HG03571 (cell line): Measurements from ENCODE around the gene DCDC1.

Source experiments
- ATAC-seq: cut with Tn5 transposase; IDR thresholded peaks from one replicate; pipeline ENCODE4 v1.9.1; 2021; ENCODE audit not compliant: unreplicated experiment

The DCDC1 gene

DNA sequence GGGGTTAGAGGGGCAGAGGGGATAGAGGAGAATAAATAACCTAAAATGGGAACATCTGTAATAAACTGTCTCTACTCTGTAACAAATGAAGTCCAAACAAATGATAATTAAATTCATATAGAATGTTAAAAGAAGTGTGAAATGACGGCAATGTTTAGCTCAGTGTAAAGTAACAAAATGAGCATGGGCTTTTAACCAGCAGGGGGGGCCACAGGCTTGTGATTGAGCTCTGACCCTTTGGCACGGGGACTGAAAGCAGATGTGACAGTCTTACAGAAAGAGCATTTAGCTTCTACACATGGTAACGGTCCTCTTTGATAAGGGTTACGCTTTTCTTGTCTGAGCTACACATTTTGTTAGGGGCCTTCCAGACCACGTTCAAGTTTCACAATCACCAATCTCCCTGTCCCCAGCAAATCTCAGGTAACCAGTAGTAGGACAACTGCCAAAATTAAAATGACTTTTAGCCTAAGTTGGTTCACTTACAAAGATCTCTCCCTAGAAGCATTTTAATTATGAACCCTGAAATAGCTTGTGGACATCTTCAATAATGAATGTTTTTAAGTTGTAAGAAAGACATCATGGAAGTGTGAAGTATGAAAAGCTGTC, 262.5 kb downstream of the DCDC1 start:
- peak; percentile 84 for ATAC-seq

DNA sequence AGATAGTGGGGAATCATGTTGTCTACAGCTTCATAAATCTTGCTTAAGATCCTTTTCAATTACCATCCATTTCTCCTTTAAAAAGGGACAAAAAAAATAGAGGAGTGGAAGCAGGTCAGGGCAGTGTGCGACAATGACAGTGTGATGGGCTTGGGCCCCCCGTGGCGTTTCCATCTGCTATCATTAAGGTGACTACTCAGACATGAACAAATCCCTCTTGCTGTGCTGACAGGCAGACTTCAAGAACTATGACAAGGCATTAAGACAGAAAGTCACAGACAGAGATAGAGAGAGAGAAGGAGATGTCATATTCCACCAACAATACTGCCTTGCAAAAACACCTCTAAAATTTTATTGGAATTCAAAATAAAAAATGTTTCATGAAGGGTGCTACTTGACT, 263.2 kb downstream of the DCDC1 start:
- no peak for ATAC-seq

DNA sequence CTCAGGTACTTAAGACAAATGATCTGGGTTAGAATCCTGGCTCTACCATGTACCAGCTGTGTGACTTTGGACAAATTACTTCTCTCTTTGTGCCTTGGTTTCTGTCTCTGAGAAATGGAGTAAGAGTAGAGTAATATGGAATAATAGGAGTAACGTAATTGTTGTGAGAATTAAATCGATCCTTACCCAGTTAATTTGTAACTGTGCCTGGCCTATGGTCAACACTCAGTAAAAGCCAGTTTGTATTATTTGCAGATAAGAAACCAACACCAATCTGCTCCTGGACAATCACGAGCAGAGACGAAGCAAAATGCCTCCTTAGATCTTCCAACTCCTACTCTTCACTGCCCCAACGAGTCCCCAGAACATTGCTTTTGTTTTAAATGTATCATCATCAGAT, 266.7 kb downstream of the DCDC1 start:
- ATAC-seq, result no peak

DNA sequence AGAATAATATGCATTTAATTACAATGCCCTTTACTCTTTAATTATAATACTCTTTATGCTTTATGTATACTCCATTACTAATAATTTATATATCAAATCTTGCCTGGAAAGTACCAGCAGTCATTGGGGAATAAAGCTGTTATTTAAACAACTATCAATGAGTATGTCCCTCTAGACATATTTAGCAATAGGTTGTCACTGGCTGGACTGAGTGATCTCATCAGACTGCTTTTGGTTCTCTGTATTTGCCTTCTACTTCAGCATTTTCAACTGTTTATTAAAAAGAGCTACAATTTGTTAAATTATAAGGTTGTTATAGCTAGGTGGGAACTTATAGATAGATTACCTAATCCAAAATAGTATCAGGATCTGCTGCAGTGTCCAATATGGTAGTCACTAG, 267.2 kb downstream of the DCDC1 start:
- no peak for ATAC-seq

DNA sequence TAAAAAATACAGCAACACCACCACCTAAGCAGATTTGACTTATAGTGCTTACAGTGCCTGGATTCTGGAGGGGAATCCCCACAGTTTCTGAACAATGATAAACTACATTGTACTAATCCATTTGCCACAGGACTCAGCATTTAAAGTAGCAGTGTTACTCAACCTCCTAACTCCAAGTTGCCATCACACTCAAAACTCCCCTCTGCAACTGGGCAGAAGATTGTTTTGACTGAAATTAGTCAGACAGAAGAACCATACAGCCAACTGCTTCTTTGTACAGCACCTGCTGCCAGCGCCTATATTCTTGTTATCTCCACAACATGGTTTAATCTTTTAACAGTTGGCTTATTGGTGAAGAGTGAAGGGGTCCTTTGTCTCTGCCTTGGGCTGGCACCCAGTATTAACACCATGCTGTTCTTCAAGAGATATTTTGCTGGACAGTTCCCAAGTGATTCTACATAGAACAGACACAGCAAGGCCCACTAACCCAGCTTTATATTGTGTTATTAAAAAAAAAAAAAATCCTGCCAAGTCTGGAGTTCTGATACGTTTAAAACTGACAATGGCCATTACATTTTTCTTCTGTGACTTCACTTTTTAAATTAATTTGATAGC, 273.2 kb downstream of the DCDC1 start:
- no peak for ATAC-seq

DNA sequence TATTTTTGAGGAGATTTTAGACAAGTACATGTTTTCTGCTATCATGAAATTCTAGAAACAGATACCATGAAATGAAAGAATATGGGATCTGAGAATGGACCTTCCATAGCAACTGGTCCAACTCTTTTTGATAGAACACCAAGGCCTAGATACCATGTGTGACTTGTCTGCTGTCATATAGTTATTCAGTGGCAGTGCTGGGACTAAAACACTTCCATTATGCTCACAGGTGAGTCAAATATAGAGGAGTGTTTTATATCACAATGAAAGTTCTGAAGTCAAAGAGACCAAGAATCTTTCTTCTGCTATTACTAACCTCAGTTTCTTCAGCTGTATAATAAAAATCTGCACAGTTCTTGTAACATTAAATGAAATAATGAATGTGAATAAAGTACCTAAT, 276.9 kb downstream of the DCDC1 start:
- no peak for ATAC-seq

DNA sequence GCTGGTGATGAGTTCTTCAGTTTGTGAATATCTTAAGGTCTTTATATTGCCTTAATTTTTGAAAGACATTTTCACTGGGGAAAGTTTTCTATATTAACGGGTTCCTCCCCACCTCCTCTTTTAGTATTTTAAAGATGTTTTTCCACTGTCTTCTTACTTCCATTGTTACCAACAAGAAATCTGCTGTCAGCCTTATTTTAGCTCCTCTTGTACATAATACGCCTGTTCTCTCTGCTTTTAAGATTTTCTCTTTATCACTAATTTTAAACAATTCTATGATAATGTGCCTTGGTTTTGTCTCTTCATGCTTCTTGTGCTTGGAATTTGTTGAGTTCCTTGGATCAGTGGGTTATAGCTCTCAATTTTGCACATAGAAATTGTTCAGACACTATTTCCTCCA, 280.4 kb downstream of the DCDC1 start:
- ATAC-seq, result no peak

DNA sequence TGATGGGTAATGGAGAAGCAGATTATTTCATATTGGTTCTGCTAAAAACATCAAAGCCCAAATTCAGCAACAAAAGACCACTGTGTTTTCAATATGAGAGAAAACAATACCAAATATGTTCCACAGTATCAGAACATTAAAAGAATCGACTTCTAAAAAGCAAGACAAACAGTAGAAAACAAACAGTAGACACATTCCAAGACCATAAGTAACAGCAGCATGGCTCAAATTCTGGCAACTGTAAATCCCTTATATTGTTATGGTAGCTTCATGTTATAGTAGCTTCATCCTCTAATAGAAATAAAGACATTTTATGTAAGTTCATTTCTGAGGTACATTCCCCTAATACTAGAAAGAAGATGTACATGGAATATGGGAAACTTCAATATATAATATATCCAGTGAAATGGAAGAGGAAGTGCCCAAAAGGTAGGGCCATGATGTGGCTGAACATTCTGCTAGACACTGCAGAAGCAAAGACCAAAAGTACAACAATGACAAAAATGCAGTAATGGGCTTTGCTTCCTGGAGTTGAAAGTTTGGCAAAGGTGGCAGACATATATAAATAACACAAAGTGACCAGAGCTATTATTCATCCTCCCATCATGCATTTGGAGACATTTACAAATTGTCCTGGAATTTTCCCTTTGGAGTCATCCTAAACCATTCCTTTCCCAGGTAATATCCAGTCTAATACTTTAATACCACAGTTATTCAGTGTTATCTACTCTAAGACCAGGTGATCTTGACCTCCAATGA, 299.9 kb downstream of the DCDC1 start:
- no peak for ATAC-seq

DNA sequence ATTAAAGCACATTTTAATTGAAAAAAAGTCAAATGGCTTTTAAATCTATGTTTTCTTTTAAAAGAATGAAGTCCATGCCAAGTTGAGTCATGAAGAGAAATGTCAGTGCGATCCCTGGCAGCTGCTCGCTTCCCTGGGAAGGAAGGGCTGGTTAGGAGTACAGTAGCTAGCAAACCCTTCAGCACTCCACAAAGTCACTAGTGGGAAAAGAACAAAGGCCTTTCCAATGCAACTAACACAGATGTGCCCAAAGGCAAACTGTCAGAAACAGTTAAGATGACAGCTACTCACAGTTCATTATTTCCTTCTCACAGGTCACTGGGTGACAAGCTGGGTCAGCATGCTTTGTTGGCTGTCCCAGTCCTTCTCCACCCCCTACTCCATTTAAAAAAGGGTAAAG, 308.7 kb downstream of the DCDC1 start:
- no peak for ATAC-seq

DNA sequence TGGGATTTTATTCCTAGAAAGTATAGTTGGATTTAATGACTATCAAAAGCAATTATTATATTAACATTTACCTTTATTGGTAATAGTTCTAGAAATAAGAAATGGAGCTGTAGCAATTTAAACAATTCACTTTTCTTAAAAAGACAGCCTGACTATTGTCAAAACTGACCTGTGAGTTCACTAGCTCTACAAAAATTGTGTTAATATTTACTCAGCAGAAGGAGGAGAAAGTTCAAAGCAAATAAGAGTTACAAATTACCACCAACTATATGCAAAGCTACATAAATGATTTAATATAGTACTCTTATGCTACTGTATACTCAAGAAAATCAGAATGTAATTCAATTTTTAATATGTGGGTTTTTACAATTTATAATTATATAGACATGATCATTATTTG, 310.0 kb downstream of the DCDC1 start:
- no peak for ATAC-seq

DNA sequence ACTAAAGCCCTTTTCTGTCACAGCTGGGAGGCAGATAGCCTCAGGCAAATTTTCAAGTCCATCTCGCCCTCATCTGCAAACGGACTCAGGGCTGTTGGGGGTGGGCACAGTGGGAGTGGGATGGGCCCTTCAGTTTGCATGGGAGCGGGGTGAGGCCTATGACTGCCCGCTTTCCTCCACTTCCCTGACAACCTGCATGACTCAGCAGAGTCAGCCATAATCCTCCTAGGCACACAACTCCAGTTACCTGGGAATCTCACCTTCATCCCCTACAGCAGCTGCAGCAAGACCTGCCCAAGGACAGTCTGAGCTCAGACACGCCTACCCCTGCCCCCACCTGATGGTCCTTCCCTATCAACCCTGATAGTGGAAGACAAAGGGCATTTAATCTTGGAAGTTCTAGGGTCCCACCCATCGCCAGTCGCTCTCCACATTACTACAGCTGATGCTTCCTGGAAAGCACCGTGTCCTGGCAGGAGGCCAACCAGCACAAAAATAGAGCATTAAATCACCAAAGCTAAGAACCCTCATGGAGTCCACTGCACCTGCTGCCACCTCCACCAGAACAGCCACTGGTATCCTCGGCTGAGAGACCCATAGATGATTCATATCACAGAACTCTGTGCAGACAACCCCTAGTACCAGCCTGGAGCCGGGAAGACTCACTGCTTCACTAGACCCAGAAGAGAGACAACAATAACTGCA, 319.3 kb downstream of the DCDC1 start:
- no peak for ATAC-seq

DNA sequence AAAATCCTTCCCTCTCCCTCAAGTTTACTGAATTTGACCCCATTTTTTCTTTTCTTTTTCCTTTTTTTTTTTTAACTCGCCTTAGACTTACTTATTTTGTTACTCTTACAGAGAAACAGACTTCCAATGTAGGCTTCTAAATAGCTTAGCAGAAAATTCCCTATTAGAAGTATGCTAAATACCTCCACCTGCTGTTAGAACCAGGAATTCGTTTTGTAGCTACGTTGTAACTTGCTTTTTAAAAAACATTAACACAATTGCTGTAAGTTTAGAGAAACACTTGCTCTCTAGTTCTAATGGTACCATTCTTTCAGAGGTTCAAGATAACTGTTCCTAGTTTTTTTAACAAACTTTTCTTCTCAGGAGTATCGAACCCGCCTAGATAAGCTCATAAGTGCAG, 324.2 kb downstream of the DCDC1 start:
- no peak for ATAC-seq

DNA sequence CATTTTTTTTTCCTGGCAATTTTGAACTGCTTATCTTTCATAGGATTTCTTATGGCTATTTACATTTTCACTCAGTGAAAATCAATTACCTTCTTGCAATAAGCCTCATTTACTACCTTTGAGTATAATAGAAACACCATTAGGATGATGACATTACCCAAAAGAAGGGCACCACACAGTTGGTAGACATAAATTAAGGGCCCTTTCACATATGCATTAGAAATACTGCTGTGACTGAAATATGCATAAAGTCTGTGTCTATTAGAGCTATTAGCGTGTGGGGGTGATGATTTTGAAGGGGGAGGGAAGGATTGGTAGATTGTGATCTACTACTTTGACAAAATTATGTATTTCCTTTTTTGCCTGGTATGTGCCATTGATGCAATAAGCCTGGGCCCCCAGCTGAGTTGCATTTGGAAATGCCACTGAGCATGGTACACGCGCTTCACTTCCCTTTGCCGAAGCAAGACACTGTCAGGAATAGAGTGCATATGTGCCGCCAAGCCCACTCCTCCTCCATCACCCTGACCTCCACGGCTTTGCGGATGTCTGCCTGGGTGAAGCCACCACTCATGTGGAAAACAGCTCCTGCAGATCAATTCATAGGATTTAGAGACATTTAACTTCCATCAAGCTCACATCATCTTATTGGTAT, 339.3 kb downstream of the DCDC1 start:
- ATAC-seq, result no peak

DNA sequence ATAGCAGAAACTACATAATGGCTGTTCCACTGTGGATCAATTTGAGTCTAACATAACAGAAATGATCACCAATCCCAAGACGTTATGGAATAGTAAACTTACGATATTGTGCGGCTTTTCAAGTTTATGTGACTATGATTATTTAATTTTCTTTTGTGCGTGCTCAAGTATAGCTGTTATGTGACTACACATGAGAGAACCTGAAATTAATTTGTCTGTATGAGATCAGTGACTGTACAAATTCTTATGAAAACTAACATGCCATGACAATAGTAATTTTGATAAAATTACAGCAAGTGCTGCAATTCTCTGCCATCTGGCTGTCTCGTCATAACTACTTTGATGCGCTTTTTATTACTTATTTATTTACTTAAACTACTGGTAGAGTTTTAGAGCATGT, 343.2 kb downstream of the DCDC1 start:
- no peak for ATAC-seq

DNA sequence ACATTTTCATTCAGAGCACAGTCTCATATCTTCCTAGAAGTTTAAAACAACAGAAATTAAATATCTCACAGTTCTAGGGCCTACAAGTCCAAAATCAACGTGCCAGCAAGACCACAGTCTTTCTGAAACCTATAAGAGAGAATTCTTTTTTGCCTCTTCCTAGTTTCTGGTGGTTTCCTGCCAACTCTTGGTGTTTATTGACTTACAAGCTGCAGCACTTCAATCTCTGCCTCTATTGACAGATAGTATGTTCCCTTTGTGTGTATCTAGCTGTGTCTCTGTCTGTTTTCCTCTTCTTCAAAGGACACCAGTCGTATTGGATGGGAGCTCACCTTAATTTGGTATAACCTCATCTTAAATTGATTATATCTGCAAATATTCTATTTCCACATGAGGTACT, 347.5 kb downstream of the DCDC1 start:
- ATAC-seq, result no peak

DNA sequence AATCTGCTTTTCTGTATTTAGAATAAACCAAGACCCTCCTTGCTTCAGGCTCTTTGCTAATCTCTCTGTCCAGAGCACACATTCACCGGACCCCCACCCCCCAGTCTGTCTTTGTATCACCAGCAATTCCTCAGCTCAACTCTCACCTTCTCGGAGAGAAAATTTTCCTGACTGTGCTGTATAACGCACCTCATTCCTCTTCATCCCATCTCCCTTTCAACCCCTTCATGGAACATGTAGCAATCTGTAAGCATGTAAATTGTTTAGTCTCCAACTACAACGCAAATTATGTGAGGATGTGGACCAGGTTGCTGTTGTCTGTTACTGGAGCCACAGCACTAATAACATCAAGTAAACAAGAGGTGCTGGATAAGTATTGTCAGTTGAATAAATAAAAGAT, 349.8 kb downstream of the DCDC1 start:
- ATAC-seq, result no peak

DNA sequence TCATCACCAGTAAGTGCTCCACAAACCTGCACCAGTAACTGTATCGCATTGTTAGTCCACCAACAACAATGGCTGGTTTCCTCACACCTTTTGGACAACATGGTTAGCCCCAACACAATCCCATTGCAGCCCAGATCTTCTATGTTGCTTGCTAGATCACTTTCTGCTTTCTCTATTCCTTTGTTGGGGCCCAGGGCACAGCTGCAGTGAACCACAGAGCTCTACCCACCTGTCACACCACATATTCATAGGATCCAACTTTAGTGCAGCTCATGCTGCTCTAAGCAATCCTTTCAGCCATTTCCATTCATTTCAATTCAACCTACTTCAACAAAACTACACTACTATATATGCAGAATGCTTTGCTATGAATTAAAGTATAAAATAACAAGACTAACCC, 364.3 kb downstream of the DCDC1 start:
- ATAC-seq, result no peak

DNA sequence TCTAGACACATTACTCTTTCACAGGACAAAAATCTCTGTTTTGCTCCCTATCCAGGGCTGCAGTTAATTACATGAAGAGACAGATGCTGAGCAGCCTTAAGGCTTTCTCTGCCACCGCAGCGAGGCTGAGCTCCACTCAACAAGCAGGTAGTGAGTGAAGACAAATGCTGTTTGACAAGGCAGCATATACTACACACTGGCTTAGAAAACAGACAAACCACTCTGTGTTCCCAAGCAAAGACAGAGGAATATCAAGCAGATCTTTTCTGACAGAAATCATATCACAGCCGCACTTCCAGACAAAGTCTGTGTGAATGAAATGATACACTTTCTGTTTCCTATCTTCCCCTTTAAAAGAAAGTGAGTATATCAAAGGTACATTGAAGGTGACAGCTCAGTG, 368.1 kb downstream of the DCDC1 start:
- no peak for ATAC-seq

DNA sequence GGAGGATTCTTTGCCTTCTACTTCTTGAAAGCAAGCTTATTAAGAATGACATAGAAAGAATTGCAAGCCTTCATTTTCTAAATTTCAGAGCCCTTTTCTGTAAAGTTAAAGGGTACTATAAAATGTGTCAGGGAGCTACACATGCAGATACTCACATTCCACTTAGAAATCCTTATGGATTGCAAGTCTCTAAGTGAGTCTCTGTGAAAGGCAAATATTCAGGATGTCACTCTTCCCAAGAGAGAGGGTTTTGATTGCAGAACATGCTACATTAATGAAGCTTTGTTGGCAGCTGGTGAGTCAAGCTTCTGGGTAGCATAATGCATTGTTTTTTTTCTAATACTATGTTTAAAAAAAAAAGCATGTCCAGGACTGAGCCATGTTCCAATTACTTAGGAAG, 369.2 kb downstream of the DCDC1 start:
- ATAC-seq, result no peak

DNA sequence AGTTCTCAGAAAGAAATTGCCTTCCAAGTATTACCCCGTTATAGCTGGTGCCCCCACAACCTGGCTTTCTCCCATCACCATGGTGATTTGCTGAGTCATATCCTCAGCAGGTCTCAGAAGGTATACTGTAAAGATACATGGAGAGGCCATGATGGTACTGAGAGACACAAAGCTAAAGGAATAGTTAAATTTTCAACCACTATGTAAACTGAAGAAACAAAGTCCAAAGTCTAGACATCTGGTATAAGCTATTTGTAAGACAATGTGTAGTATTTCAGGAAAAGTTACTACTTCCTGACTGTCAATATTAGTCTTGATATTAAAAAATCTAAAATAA, 377.1 kb downstream of the DCDC1 start:
- no peak for ATAC-seq

DNA sequence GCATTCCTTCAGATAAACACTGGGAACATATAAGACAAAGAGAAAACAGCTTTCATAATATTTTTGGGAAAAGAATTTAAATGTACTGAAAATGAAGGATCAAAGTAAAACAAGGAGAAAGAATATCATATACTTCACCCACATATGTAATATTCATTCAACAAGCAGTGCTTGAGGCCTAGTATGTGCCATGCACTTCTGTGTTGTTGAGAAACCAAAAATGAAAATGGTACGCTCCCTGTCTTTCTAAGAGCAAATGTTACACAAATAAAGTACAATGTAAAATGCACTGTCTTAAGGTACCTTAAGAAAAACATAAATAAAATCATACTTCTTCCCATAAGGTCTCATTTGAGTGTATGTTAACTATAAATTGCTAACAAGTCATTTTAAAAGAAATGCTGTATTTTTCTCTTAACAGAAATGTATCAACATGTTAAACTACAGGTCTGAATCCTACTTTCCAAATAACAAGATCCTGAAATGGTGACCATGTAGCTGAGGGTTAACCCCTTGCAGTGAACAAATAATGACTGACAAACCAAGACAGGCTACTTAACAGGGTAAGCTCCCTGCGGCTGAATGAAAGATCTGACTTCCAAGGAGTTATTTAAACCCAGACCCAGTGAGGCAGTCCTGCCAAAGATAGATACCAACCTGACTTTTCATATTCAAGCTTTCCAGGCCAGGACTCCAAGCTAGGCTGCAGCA, 377.6 kb downstream of the DCDC1 start:
- no peak for ATAC-seq
